Measurements from ENCODE around the gene DIAPH3. TPM values are rescaled to one million over a fixed set of nuclear protein-coding genes. Genes with fewer than 3 reads are reported as not detected.
A peak's percentile ranks its signal among the peaks of the same experiment; 100 is the strongest.

Gene DIAPH3
- total and polyA plus RNA-seq, 2 of the 8 experiments (the other 6 are each of a cell fraction or from before 2014, with no cell fraction given) = 8.0 to 30.8 TPM

DNA sequence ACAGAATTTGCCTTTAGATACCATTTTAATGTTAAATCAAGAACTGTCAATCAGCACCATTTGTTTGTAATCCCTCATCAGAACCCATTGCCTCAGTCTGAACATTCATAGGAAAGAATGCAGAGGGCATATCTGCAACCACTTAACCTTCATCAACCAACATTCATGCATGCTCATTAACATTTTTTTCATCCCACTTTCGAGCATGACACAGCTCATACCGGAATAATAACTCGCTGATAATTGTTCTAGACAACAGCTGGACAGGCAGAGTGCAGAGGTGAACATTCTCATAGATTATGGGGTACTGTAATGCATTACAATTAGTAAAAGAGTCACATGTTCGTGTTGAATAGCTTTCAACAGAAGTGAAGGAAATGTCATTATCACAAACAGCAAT, 216.8 kb downstream of the DIAPH3 start:
- Histone ChIP-seq H3K4me3 (ENCODE audit: extremely low read depth in 1 of 4, insufficient read depth in 2 of 4, low read depth in 3 of 4, low read length in 4 of 4) (no peak overlapping the region), H2BK15ac (ENCODE audit: low read length) (no peak overlapping the region), H3K79me2 (ENCODE audit: control insufficient read depth in 1 of 2, insufficient read depth in 2 of 2, low read length in 2 of 2) (no peaks in the 10 kb centered on the region), H3K9me3 (ENCODE audit: insufficient read depth in 2 of 2, low read depth in 1 of 2, low read length in 1 of 2) (no peaks in the 10 kb centered on the region), H3K36me3 (ENCODE audit: control insufficient read depth in 2 of 4, insufficient read depth in 4 of 4, low read length in 3 of 4) (no peaks in the 10 kb centered on the region), H3K27ac (ENCODE audit: low read depth, low read length) (no peak overlapping the region), H4K20me1 (replicated peaks in 1 of 2; ENCODE audit: control insufficient read depth in 1 of 2, insufficient read depth in 2 of 2, low read length in 2 of 2) (peaks cover 0 to 2% of the 10 kb centered on the region in 2 experiments), H3K79me1 (ENCODE audit: low read depth, low read length) (no peaks in the 10 kb centered on the region), H3K23ac (ENCODE audit: insufficient read length) (no peak overlapping the region), H3K56ac (replicated peaks; ENCODE audit: insufficient read length, low read depth, low read length) (no peak overlapping the region), H2BK20ac (ENCODE audit: low read length) (no peak overlapping the region), H2BK120ac (replicated peaks; ENCODE audit: low read depth, low read length) (no peak overlapping the region), H3K4me2 (ENCODE audit: insufficient read depth in 1 of 2, low read depth in 2 of 2, low read length in 2 of 2) (no peak overlapping the region), H2AK5ac (ENCODE audit: low read depth, low read length) (no peak overlapping the region), H2BK12ac (ENCODE audit: low read depth, low read length) (no peak overlapping the region), H3K23me2 (ENCODE audit: low read depth, low read length) (no peaks in the 10 kb centered on the region; the same call in 1 of the 2 replicates), H3K4ac (replicated peaks; ENCODE audit: insufficient read length, low read depth, low read length) (no peak overlapping the region), H2BK5ac (ENCODE audit: low read depth, low read length) (no peak overlapping the region), H3K14ac (ENCODE audit: insufficient read length) (no peak overlapping the region), H3K27me3 (replicated peaks in 1 of 4; ENCODE audit: control insufficient read depth in 3 of 4, extremely low read depth in 1 of 4, insufficient read depth in 3 of 4, low read length in 3 of 4) (no peaks in the 10 kb centered on the region), H2AFZ (ENCODE audit: low read length) (no peak overlapping the region), H3K9ac (replicated peaks in 1 of 4; ENCODE audit: extremely low read depth in 1 of 4, low read depth in 3 of 4, low read length in 3 of 4) (no peak overlapping the region), H3K18ac (ENCODE audit: extremely low read depth, low read length) (no peak overlapping the region), H4K8ac (ENCODE audit: extremely low read depth, insufficient read depth, low read length) (no peak overlapping the region), H4K91ac (replicated peaks; ENCODE audit: insufficient read length, low read length) (no peak overlapping the region), H3K4me1 (replicated peaks in 1 of 4; ENCODE audit: control insufficient read depth in 3 of 4, insufficient read depth in 4 of 4, low read length in 3 of 4) (no peaks in the 10 kb centered on the region), H4K5ac (ENCODE audit: insufficient read length, low read depth, low read length) (no peak overlapping the region)
- ChIA-PET CTCF (ENCODE audit: partially characterized antibody) (no interaction called here), POLR2A (ENCODE audit: partially characterized antibody) (no interaction called here)
- FAIRE-seq (no peak), DNase-seq (ENCODE audit: low read depth in 1 of 2, low spot score in 2 of 2) (no peak)
- TF ChIP-seq EGR1 (IDR thresholded peaks at IDR 0.05; ENCODE audit: borderline replicate concordance, low read depth, low read length) (no peak), RBBP5 (IDR thresholded peaks at IDR 0.05; ENCODE audit: borderline replicate concordance, low read depth, low read length) (no peak), TEAD4 (IDR thresholded peaks at IDR 0.05; ENCODE audit: low read depth, low read length) (0 out of 2 replicates have a peak, but pooled peaks have one; percentile 4), CBX5 (IDR thresholded peaks at IDR 0.05; ENCODE audit: low read depth, low read length) (no peak)
- 92% methylated on average over 4 of the region's 4 CpGs; no CpG with 5 or more reads in 1 of the 2 experiments for WGBS, 2 experiments (ENCODE audit: extremely low coverage in 1 of 2, insufficient coverage in 1 of 2, insufficient read length in 1 of 2, insufficient replicate concordance in 2 of 2, low coverage in 1 of 2, low lambda C conversion rate in 2 of 2, missing lambda C conversion rate in 1 of 2)

All from H1 (cell line).